HG03469 (cell line): ENCODE measurements around the gene OVOL1.
"Not testable (repeated sequence)": the region's sequence is repeated elsewhere in the genome, so short reads cannot be mapped to it uniquely, and the experiment has no call there.

ENCODE experiments used
- ATAC-seq: cut with Tn5 transposase; IDR thresholded peaks from one replicate; pipeline ENCODE4 v1.9.1; 2021; ENCODE audit warnings: mild to moderate bottlenecking, moderate library complexity, moderate number of reproducible peaks; ENCODE audit not compliant: unreplicated experiment

OVOL1 gene

DNA sequence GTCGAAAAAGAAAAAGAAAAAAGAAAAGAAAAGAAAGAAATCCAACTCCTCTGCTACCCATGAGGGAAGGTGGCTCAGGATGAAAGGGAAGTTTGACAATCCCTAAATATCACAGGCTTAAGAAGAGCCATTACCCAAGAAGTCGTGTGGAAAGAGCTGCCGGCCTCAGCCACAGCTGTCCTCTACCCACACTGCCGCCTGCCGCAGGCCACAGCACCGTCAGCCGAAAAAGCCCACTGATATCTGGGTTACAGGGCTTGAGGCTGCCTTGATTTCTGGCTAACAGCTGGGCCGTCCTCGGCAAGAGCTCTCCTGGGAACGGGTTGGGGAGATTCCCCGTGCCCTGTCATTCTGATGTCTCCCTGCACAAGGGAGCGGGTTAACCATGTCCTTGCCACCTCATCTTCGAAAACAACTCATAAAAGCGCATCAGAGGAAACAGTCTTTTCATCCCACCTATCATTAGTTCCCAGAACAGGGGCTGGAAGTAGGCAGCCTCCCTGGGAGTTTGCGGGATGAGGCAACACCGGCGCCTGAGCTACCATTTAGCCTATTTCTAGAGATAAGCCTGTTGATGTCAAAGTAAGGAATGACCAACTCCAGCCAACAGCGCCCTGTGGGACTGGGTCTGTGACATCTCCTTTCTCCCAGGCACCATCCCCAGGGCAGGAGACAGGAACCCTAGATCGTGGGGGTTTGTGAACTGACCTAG lies 25.1 kb downstream of the OVOL1 start:
- ATAC-seq: no peak

DNA sequence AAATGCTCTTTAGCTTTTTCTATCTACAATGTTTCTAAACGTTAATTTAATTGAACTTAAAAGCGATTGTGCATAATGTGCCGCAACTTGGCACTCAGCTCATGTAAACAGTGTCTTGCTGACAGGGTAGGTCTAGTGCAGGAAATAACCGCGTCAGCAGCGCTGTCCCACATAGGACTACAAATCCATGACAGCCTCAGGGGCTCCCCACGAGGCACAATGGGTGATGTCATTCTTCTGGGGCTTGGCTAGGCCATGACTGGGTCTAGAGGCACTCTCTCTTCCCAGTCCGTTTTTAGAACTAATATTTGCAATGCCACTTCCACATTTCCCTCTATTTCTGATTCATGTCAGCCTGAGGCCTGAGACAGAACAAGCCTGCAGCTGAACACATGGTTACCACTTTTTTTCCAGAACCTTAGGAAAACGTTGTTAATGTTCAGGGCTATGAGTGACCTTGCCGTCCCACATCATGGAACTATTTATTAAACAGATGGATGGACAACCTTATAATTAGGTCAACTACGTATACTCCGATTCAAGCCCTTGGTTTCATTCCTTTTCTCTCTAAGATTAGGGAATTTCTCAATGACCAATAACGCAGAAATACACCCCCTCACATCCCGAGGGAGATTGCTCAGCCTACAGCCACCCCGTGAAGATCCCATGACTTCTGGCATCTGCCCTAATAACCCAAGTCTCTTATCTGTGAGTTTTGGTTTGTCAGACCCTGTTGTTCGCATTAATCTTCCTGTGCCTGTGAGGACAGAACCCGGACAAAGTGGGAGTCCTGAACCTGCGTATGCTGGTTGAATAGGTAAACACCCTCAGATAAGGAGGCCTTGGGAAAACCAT lies 27.5 kb downstream of the OVOL1 start:
- no peak for ATAC-seq

DNA sequence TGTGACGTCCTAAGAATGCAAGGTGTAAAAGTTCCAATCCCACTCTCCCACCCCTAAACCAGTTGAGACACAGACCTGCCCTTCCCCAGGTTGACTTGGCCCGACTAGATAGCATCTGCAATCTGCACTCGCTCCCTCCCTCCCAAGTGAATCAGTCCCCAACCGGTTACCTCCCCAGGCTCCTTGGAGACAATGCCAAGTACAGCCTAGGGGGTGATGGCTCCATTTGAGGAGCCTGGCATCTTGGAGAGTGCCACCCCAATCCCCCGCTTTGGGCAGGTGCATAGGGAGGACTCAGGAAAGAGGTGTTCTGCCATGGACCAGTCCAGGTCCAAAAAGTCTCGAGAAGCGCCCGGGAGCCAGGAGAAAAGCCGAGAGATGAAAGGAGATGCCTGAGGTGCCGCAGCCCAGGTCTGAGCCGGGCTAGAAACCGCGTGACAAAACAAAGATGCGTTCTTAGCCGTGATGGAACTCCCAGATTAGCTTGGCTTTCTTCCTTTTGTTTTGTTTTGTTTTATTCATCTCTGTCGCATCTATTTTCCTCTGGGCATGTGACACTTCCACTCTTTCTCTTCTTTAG lies 28.2 kb downstream of the OVOL1 start:
- ATAC-seq: no peak

DNA sequence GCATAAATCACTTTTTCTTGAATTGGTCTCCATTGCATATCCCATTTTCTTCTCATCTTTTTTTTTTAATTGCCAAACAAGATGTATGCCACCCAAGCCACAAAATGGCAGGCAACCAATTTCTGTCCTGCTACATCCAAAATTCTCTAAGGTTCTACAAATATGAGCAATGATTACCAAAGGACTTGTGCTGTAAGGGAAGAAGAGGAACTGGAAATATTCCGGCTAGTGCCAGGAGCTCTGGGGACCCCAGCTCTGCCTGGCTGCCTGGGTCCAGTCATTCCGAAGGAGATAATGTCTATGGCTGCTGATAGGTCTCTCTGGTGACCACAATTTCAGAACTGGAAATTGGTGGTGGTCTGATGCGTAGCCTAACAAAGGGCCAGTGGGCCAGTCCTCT lies 29.8 kb downstream of the OVOL1 start:
- no peak for ATAC-seq

DNA sequence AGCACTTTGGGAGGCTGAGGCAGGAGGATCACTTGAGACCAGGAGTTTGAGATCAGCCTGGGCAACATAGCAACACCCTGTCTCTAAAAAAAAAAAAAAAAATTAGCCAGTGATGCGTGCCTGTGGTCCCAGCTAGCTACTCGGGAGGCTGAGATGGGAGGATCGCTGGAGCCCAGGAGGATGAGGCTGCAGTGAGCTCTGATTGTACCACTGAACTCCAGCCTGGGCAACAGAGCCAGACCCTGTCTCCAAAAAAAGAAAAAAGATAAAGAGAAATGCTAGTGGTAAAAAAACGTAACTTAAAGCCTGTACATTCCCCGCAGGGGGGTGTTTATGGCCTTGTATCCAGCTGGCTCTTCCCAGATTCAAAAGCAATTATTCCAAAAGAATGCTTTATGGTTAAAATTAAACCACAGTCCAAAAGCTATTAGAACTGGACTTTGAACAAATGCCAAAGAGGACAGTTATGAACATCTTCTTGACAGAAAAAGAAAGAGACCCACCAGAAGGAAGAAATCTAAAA lies 30.5 kb downstream of the OVOL1 start:
- ATAC-seq: no peak

DNA sequence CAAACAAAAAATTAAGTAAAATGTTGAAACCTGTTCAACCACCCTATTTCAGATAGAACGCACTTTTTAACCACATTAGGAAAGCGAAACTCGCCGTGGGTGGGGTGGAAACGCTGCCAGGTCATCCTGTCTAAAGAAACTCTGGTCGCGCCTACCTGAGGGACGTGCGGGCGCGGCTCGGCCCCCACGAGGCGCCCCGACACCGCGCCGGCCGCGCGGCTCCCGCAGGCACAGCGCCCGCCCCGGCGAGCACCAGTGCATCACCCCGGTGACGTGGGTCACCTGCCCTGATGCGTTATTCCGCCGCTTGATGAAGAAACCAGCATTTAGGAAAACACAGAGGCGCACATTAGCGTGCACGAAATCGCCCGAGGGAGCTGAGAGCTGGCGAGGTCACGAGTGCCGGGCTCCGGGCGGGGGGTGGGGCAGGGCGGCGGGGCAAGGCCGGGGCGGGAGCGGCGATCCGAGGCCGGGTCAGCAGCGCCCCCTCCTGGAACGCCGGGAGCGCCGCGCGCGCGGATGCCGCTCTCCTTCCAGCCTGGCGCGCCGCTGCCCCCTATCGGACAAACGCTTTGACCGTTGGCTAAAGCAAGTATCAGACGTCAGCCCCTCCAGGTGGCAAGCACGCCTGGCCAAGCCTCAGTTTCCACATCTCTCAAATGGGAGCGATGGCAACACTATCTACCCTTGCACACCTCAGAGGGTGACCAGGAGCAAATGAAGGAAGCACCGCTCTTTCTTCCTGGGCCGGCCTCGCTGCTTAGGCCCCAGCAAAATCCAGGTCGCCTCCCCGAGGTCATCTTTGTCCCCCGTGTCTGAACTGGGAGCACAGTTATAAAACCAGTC lies 31.2 kb downstream of the OVOL1 start:
- ATAC-seq: no peak

DNA sequence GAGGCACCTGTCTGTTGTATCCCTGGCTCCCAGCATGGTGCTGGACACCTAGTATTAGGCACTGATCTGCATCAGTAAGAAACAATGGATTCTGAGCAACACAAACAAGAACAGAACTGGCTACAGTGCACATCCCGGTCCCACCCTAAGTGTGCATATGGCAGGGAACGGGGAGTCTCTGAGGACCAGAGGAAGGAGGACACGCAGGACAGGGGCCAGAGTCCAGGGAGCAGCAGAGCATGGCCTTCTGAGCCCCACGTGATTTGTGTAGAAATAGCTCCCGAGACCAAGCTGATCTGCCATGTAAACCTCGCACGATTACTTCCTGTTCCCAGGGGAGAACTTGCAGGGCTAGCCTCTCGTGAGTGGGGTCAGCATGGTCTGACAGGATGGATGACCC lies 34.2 kb downstream of the OVOL1 start:
- no peak for ATAC-seq

DNA sequence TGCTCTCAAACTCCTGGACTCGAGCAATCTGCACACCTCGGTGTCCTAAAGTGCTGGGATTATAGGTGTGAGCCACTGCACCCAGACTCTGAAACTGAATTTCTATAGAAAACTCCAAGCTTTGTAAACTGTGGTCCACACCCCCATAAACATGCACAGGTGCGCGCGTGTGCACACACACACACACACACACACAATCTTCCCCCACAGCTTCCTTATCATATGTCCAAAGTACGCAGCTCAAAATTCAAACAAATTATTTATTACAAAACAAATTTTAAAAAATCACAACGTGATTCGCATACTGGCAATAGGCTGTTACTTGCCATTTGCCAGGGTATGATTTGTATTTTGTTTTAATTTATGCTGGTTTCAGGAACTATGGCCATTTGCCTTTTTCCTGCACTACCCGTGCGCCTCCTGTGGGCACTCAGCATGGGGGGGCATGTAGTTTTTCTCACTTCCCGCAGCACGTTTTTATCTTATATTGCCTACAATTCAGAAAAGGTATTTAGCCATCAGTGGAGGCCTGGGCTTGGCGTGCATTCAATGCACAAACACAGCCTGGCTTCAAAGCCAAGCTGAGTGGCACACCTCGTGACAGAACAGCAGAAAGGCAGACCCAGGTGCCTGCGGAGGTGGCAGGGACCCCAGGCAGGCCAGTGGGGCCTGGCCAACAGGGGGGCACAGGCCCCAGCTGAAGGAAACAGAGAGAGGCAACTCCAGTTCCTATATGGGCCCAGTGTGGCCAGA lies 36.1 kb downstream of the OVOL1 start:
- no peak for ATAC-seq

DNA sequence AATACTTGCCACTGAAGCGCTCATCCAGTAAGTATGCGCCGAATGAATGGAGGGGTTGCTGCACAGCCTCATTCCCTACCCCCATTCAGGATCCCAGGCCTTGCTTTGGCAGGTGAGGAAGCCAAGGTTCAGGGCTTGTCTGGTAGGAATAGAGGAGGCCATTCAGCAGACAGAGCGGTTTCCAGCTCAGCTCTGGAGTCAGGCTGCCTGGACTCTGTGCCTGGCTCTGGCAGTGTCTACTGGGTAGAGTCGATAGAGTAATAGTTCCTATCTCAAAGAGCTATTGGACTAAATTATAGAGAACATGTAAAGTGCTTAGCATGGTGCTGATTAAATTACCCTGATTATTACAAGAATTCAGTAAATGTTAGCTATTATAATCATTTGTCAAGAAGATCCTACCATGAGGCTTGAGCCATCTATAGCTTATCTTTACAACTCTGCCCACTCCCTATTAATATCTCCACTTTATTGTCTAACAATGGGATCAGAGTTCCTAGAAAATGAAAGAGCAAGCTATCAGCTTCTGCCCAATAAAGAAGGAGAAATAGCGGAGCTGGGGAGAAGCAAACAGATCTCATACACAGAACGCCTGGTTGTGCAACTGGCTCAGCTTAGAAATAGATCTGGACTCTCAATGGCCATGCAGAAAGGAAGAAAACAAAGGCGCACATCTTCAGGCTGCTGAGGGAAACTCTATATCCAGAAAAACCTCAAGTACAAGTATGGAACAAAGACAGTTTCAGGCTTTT lies 40.3 kb downstream of the OVOL1 start:
- ATAC-seq: no peak

DNA sequence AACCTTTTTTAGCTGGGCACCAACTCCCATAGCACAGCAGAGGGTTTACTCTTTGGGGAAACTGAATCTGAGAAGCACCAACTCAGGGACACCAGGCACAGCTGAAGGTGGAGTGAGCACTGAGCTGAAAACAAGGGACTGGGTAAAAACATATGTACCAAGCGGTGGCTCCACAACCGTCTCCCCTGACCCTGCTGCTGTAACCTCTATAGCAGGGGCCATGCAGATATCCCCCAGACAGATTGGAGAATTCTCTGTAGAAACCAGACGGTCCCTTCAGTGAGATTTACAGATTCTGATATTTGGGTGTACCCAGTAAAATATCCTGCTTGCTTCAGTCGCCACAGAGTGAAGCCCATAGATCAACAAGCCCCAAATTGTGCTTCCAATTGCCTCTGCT lies 42.6 kb downstream of the OVOL1 start:
- ATAC-seq: no peak

DNA sequence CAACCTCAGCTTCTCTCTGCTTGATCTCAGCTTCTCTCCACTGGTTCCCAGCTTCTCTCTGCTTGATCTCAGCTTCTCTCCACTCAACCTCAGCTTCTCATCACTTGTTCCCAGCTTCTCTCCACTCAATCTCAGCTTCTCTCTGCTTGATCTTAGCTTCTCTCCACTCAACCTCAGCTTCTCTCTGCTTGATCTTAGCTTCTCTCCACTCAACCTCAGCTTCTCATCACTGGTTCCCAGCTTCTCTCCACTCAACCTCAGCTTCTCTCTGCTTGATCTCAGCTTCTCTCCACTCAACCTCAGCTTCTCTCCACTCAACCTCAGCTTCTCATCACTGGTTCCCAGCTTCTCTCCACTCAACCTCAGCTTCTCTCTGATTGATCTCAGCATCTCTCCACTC lies 45.4 kb downstream of the OVOL1 start:
- not testable (repeated sequence) for ATAC-seq

DNA sequence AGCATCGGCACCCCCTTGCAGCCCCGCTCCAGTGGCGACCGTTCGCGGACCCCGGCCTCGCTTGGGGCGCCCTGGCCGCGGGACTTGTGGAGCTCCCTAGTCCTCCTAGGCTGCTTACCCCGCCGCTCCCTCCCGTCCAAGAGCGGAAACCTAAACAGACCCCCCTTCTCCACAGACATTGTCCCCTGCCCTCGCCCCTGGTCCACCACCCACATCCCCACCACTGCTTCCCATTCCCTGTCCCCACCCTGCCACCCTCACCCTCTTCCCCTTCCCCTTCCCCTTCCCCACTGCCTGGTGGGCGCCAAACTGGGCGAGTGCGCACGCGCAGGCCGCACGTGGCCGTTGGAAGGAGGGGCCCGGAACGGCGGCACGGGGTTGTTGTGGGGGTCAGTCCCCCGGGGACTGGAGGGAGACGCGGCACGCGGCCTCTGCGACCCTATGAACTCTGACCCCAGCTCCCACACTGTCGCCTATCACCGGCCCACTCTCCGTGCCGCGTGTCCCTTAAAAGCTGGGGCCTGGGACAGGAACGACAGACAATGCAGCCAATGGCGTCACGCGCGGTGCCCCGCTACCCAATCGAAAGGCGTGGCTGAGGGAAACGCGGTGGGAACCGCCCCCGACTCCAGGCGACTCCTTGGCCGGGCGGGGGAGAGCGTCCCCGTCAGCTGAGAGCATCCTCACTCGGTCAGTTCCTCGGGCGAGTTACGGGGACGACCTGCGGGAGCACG lies 46.6 kb downstream of the OVOL1 start, which contains the start of gene SNX32:
Gene SNX32, plus strand, starts transcription at position 667 of the 734 bp plus-strand sequence. CDS start 103 bp downstream, outside the sequence.
- no peak for ATAC-seq

DNA sequence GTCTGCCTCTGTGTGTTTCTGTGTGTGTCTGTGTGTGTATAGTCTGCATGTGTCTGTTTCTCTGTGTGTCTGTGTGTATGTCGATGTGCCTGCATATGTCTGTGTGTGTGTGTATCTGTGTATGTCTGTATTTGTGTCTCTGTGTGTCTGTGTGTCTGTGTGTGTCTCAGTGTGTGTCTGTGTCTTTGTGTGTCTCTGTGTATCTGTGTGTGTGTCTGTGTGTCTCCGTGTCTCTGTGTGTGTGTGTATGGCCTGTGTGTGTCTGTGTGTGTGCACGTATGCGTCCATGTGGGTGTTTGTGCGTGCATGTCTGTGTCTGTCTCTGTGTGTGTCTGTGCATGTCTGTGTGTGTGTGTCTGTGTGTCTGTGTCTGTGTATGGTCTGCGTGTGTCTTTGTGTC lies 47.3 kb downstream of the OVOL1 start:
- no peak for ATAC-seq

DNA sequence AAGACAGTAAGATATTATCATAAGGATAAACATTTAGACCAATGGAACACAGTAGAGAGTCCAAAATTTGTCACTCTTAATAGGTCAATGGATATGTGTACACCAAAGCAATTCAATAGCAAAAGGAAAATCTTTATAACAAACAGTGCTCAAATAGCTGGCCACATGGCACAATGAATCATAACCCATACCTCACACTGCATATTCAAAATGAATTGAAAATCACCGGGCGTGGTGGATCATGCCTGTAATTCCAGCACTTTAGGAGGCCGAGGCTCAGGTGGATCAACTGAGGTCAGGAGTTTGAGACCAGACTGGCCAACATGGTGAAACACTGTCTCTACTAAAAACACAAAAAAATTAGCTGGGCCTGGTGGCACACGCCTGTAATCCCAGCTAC lies 55.3 kb downstream of the OVOL1 start:
- ATAC-seq: no peak

DNA sequence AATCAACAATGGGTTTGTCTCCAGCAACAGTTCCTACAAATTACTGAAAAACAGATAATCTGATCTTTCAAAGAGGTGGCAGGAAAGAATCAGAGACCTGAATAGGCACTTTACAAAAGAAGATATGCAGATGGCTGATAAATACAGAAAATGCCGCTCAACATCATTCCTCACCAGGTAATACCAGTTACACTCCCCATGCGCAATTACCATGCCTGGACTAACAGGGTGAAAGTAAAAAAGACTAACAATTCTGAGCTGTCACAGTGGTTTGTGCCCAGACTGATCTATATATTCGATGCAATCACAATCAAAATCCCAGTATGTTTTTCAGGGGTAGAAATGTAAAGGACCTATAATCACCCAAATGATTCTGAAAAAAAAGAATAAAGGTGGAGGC lies 56.9 kb downstream of the OVOL1 start:
- no peak for ATAC-seq

DNA sequence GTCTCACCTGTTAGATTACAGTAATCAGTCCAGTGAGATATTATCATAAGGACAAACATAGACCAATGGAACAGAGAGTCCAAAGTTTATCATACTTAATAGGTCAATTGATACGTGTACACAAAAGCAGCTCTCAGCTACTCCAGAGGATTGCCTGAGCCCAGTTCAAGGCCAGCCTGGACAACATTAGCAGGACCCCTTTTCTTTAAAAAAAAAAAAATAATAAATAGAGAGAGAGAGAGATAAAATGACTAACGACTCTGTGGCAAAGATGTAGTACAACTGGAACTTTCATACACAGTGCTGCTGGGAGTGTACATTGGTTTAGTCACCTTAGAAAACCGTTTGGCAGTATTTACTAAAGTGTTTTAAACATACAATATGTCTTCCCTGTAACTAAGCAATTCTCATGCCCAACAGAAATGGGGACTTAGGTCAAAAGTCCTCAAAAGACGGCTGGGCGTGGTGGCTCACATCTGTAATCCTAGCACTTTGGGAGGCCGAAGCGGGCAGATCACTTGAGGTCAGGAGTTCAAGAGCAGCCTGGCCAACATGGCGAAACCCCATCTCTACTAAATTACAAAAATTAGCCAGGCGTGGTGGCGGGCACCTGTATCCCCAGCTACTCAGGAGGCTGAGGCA lies 57.5 kb downstream of the OVOL1 start:
- no peak for ATAC-seq
